Suppressor macrophage (primary cell): Measurements from ENCODE around the gene LARP1.
"Not testable (repeated sequence)": the region's sequence is repeated elsewhere in the genome, so short reads cannot be mapped to it uniquely, and the experiment has no call there.

Experiments
- DNase-seq, 4 experiments: peaks; one replicate each; pipeline ENCODE4 v3.0.0-alpha.2; 2020 to 2022

Gene LARP1

GRCh38 chr5:154794525-154795234, 39.5 kb downstream of the LARP1 start:
- DNase-seq, result no peak

- no peak for DNase-seq
Measured at GRCh38 chr5:154795235-154795596, 40.0 kb downstream of the LARP1 start.

GRCh38 chr5:154797762-154798161, 42.6 kb downstream of the LARP1 start:
- DNase-seq, result no peak

- no peak for DNase-seq
Measured at GRCh38 chr5:154800582-154800981, 45.4 kb downstream of the LARP1 start.

GRCh38 chr5:154801083-154801482, 45.9 kb downstream of the LARP1 start:
- no peak for DNase-seq

GRCh38 chr5:154802050-154802449, 46.9 kb downstream of the LARP1 start:
- DNase-seq, result no peak

GRCh38 chr5:154806176-154806575, 51.0 kb downstream of the LARP1 start:
- DNase-seq, result no peak

- DNase-seq, result no peak
Measured at GRCh38 chr5:154811239-154811638, 56.1 kb downstream of the LARP1 start.

- peak; percentile 67 to 78 (median 70) for DNase-seq
Measured at GRCh38 chr5:154811653-154812465, 56.7 kb downstream of the LARP1 start.

- no peak for DNase-seq
Measured at GRCh38 chr5:154813158-154813557, 58.0 kb downstream of the LARP1 start.

- DNase-seq, result no peak
Measured at GRCh38 chr5:154813736-154814135, 58.6 kb downstream of the LARP1 start.

- no peak for DNase-seq
Measured at GRCh38 chr5:154815025-154815424, 59.8 kb downstream of the LARP1 start.

GRCh38 chr5:154815684-154816247, 60.6 kb downstream of the LARP1 start:
- DNase-seq, result no peak

- no peak for DNase-seq
Measured at GRCh38 chr5:154816891-154817492, 61.8 kb downstream of the LARP1 start.

GRCh38 chr5:154817815-154818214, 62.6 kb downstream of the LARP1 start:
- no peak for DNase-seq

GRCh38 chr5:154818471-154819116, 63.4 kb downstream of the LARP1 start:
- no peak for DNase-seq

GRCh38 chr5:154819546-154819945, 64.4 kb downstream of the LARP1 start:
- DNase-seq, result no peak

GRCh38 chr5:154820383-154820782, 65.2 kb downstream of the LARP1 start:
- no peak for DNase-seq

- not testable (repeated sequence) for DNase-seq
Measured at GRCh38 chr5:154822896-154823295, 67.7 kb downstream of the LARP1 start.

- no peak for DNase-seq
Measured at GRCh38 chr5:154823605-154824004, 68.4 kb downstream of the LARP1 start.

- DNase-seq, result no peak
Measured at GRCh38 chr5:154824070-154824469, 68.9 kb downstream of the LARP1 start.

- DNase-seq, result no peak
Measured at GRCh38 chr5:154829181-154829588, 74.0 kb downstream of the LARP1 start.
